Neural cell (in vitro differentiated cells): ENCODE data around the gene RPLP1.

Source experiments
- CTCF ChIP-seq: fragments of 450-650 bp; IDR thresholded peaks from 2 replicates; pipeline ENCODE4 v1.5.1; 2014; ENCODE audit warnings: antibody characterized with exemption, mild to moderate bottlenecking, moderate library complexity; ENCODE audit not compliant: poor library complexity, severe bottlenecking
- MXI1 ChIP-seq: fragments of 450-650 bp; conservative IDR thresholded peaks from 2 replicates; pipeline ENCODE4 v1.6.1; 2014; ENCODE audit warnings: antibody characterized with exemption, mild to moderate bottlenecking; ENCODE audit not compliant: poor library complexity, severe bottlenecking
- POLR2AphosphoS5 ChIP-seq: IDR thresholded peaks from 2 replicates; pipeline ENCODE4 v1.6.1; 2012
- RAD21 ChIP-seq: fragments of 450-650 bp; conservative IDR thresholded peaks from 2 replicates; pipeline ENCODE4 v1.6.1; 2014; ENCODE audit warnings: antibody characterized with exemption, mild to moderate bottlenecking, moderate library complexity
- TF ChIP-seq, protein P1 (sequence below): IDR thresholded peaks from 2 replicates; pipeline ENCODE4 v1.6.1; 2012; ENCODE audit warnings: borderline replicate concordance

DNA sequence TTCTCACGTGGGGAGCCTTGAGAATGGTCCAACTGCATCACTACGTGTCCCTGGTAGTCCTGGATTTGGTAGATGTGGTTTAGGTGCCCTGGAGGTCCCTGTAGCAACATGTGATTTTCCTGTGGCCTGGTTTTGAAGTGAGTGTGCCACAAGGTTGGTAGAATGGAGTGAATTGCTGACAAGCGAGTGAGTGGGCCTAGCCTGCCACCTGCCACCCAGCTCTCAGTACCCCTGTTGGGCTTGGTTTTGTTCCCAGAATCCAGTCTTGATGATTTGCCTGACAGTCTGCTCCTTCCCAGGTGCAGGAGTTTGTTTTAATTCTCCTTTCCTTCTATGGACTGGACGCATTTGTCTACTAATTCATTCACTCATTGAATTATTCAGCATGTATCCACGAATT is 19.4 kb downstream of the RPLP1 start:
- TF ChIP-seq CTCF (no peak), POLR2AphosphoS5 (no peak), RAD21 (no peak), MXI1 (no peak)
- TF ChIP-seq, protein P1, sequence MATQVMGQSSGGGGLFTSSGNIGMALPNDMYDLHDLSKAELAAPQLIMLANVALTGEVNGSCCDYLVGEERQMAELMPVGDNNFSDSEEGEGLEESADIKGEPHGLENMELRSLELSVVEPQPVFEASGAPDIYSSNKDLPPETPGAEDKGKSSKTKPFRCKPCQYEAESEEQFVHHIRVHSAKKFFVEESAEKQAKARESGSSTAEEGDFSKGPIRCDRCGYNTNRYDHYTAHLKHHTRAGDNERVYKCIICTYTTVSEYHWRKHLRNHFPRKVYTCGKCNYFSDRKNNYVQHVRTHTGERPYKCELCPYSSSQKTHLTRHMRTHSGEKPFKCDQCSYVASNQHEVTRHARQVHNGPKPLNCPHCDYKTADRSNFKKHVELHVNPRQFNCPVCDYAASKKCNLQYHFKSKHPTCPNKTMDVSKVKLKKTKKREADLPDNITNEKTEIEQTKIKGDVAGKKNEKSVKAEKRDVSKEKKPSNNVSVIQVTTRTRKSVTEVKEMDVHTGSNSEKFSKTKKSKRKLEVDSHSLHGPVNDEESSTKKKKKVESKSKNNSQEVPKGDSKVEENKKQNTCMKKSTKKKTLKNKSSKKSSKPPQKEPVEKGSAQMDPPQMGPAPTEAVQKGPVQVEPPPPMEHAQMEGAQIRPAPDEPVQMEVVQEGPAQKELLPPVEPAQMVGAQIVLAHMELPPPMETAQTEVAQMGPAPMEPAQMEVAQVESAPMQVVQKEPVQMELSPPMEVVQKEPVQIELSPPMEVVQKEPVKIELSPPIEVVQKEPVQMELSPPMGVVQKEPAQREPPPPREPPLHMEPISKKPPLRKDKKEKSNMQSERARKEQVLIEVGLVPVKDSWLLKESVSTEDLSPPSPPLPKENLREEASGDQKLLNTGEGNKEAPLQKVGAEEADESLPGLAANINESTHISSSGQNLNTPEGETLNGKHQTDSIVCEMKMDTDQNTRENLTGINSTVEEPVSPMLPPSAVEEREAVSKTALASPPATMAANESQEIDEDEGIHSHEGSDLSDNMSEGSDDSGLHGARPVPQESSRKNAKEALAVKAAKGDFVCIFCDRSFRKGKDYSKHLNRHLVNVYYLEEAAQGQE: no peak
